HCT116 (cell line): ENCODE results near the gene CCDC81. TPM values are rescaled to one million over a fixed set of nuclear protein-coding genes. Genes with fewer than 3 reads are reported as not detected.

Source experiments
- ATAC-seq: fragments of 200-7000 bp; cut with Tn5 transposase; 2 replicates; pipeline ENCODE4 v1.9.1; 2020; ENCODE audit warnings: mild to moderate bottlenecking, moderate library complexity
- BruUV-seq: library from RNA; stranded (reverse); fragments of 400-500 nt; replicated peaks from 2 replicates; lab custom pipeline; 2021; lab: Mats Ljungman, UMichigan
- CTCF ChIA-PET: fragments of 300-600 bp; sonication (Branson Sonifier 250); formaldehyde crosslinking; loops from one replicate; lab custom pipeline; 2021; ENCODE audit warnings: antibody characterized with exemption; lab: Charles Lee
- POLR2A ChIA-PET: fragments of 300-600, 350-600 bp; sonication (Branson Sonifier 250); formaldehyde crosslinking; loops from one replicate; lab custom pipeline; 2021; ENCODE audit warnings: antibody characterized with exemption; lab: Charles Lee
- RAD21 ChIA-PET, 2 experiments: fragments of 300-600 bp; sonication (Branson Sonifier 250); formaldehyde crosslinking; loops; one replicate each; lab custom pipeline; 2023; ENCODE audit warnings: low total read pairs in 2 of 2; ENCODE audit not compliant: uncharacterized antibody in 2 of 2, unreplicated experiment in 2 of 2, low non-redundant PET in 1 of 2; lab: Charles Lee
- DNase-seq: peaks from one replicate; pipeline ENCODE4 v3.0.0-alpha.2; 2010; ENCODE audit warnings: low read depth, low spot score
- H2AFZ ChIP-seq: fragments of 200-600 bp; shearing (Covaris generic), sonication (generic); 2 replicates; pipeline ENCODE4 v1.6.1; 2017; ENCODE audit warnings: low read depth, mixed run types, mixed read lengths, antibody characterized with exemption, low read length; ENCODE audit not compliant: poor library complexity, severe bottlenecking
- H3K27ac ChIP-seq: 2 replicates; pipeline ENCODE4 v1.5.1; 2012; ENCODE audit warnings: low read depth, low read length
- H3K27me3 ChIP-seq: fragments of 200-600 bp; sonication (generic); 2 replicates; pipeline ENCODE4 v1.6.1; 2016; ENCODE audit warnings: mixed run types, low read length, mixed read lengths; ENCODE audit not compliant: insufficient read depth
- H3K36me3 ChIP-seq, 2 experiments: fragments of 200-500 bp in 1 of 2; fragments of 200-600 bp in 1 of 2; sonication (Bioruptor generic) in 1 of 2; sonication (generic) in 1 of 2; 2 replicates each; pipeline versions ENCODE4 v1.5.1 to v1.6.1; 2014 to 2016; ENCODE audit warnings: low read length in 2 of 2, inconsistent platforms in 1 of 2, mixed read lengths in 1 of 2, mixed run types in 1 of 2; ENCODE audit not compliant: insufficient read depth in 2 of 2, control insufficient read depth in 1 of 2
- H3K4me1 ChIP-seq, 2 experiments: fragments of 200-600 bp in 1 of 2; sonication (generic) in 1 of 2; 2 replicates each; pipeline versions ENCODE4 v1.5.1 to v1.6.1; 2012 to 2017; ENCODE audit warnings: low read length in 2 of 2, inconsistent platforms in 1 of 2, mild to moderate bottlenecking in 1 of 2, mixed read lengths in 1 of 2, mixed run types in 1 of 2, moderate library complexity in 1 of 2; ENCODE audit not compliant: insufficient read depth in 2 of 2, control insufficient read depth in 1 of 2
- H3K4me2 ChIP-seq: fragments of 200-600 bp; sonication (generic); 2 replicates; pipeline ENCODE4 v1.6.1; 2017; ENCODE audit warnings: mixed run types, low read length, mixed read lengths
- H3K4me3 ChIP-seq, 2 experiments: fragments of 200-600 bp in 1 of 2; sonication (generic) in 1 of 2; replicated peaks in 1 of 2; 2 replicates each; pipeline ENCODE4 v1.5.1; 2011 to 2016; ENCODE audit warnings: low read length in 2 of 2, control low read depth in 1 of 2, low read depth in 1 of 2, mild to moderate bottlenecking in 1 of 2, mixed read lengths in 1 of 2, mixed run types in 1 of 2
- H3K79me2 ChIP-seq: fragments of 200-600 bp; sonication (generic); 2 replicates; pipeline ENCODE4 v1.6.1; 2017; ENCODE audit warnings: mild to moderate bottlenecking, mixed run types, low read length, moderate library complexity, mixed read lengths; ENCODE audit not compliant: insufficient read depth
- H3K9ac ChIP-seq: fragments of 200-600 bp; sonication (generic); 2 replicates; pipeline ENCODE4 v1.6.1; 2016; ENCODE audit warnings: low read length, mixed read lengths
- H3K9me2 ChIP-seq: fragments of 200-600 bp; sonication (generic), shearing (Covaris generic); 2 replicates; pipeline ENCODE4 v1.6.1; 2017; ENCODE audit warnings: mixed run types, mild to moderate bottlenecking, moderate library complexity; ENCODE audit not compliant: insufficient read depth
- H3K9me3 ChIP-seq, 2 experiments: fragments of 200-500 bp in 1 of 2; fragments of 200-600 bp in 1 of 2; sonication (Bioruptor generic) in 1 of 2; sonication (generic) in 1 of 2; 2 replicates each; pipeline ENCODE4 v1.6.1; 2014 to 2017; ENCODE audit warnings: low read length in 2 of 2, mixed read lengths in 2 of 2, inconsistent platforms in 1 of 2, low read depth in 1 of 2, mild to moderate bottlenecking in 1 of 2, mixed run types in 1 of 2, moderate library complexity in 1 of 2; ENCODE audit not compliant: control insufficient read depth in 1 of 2, insufficient read depth in 1 of 2
- H4K20me1 ChIP-seq: fragments of 200-600 bp; sonication (generic), shearing (Covaris generic); 2 replicates; pipeline ENCODE4 v1.6.1; 2017; ENCODE audit warnings: mixed run types, mild to moderate bottlenecking, moderate library complexity; ENCODE audit not compliant: insufficient read depth
- RAD21 ChIP-seq: IDR thresholded peaks from 2 replicates; pipeline ENCODE4 v1.6.1; 2012; ENCODE audit warnings: low read depth, mild to moderate bottlenecking
- ZNF274 ChIP-seq: fragments of 200-500 bp; sonication (Bioruptor generic); IDR thresholded peaks from 2 replicates; pipeline ENCODE4 v1.6.1; 2014; ENCODE audit warnings: mild to moderate bottlenecking, low read depth, low read length, inconsistent platforms
- intact Hi-C: fragments of 100-400 bp; cut with micrococcal nuclease; formaldehyde crosslinking; loops from 2 replicates; pipeline ENCODE4 v1.10.0; 2022
- total RNA-seq: library from RNA; stranded (reverse); gene quantifications from one replicate; pipeline ENCODE4 v1.2.1, GENCODE V29; 2021; ENCODE audit not compliant: unreplicated experiment
- TF ChIP-seq, protein P1 (sequence below): IDR thresholded peaks from 2 replicates; pipeline ENCODE4 v1.6.1; 2012
- TF ChIP-seq, protein P2 (sequence below), 3 experiments: fragments of 200-600 bp in 1 of 3; sonication (generic) in 1 of 3; IDR thresholded peaks in 2 of 3; conservative IDR thresholded peaks in 1 of 3; 2 replicates each; pipeline ENCODE4 v1.5.1; 2012 to 2017; ENCODE audit warnings: low read depth in 2 of 3, low read length in 2 of 3, antibody characterized with exemption in 1 of 3, borderline replicate concordance in 1 of 3, control low read depth in 1 of 3, mild to moderate bottlenecking in 1 of 3, mixed read lengths in 1 of 3, mixed run types in 1 of 3, moderate library complexity in 1 of 3; ENCODE audit not compliant: insufficient read depth in 1 of 3

CCDC81 gene
- total RNA-seq, 1 experiment from 2014 or later, result 0.69 TPM

DNA sequence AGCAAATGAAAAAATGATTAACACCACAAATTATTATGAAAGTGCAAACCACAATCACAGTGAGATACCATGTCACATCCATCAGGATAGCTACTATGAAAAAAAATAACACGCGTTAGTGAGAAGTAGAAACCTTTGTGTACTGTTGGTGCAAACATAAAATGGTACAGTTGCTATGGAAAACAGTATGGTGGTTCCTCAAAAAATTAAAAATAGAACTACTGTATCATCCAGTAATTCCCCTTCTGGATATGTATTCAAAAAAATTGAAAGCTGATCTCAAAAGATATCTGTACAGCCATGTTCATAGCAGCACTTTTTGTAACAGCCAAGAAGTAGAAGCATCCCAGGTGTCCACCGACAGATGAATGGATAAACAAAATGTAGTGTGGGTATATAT, 43.4 kb downstream of the CCDC81 start:
- CTCF ChIA-PET, result interaction anchor here (1.7 kb wide), 1 partner anchor 563 kb away, joined by 3 read pairs; the partner anchor contains the start of gene CCDC83
- intact Hi-C loops, result loop anchor here (5.0 to 10.0 kb wide), 2 partner anchors 563 to 821 kb away; partner anchors contain the start of gene CCDC83
- RAD21 ChIA-PET, result no interaction called here

GRCh38 chr11:86418513-86418912, 43.8 kb downstream of the CCDC81 start:
- intact Hi-C loops, result loop anchor here (5.0 to 10.0 kb wide), 2 partner anchors 564 to 821 kb away; partner anchors contain the start of gene CCDC83
- DNase-seq, result no peak
- Histone ChIP-seq H3K9me3 (no peaks in the 10 kb centered on the region), H2AFZ (no peak overlapping the region), H3K4me3 (no peak overlapping the region), H3K79me2 (no peaks in the 10 kb centered on the region), H3K9me2 (no peaks in the 10 kb centered on the region), H3K27ac (no peak overlapping the region), H3K27me3 (no peaks in the 10 kb centered on the region), H4K20me1 (no peaks in the 10 kb centered on the region), H3K4me2 (no peak overlapping the region), H3K4me1 (no peaks in the 10 kb centered on the region), H3K36me3 (no peaks in the 10 kb centered on the region), H3K9ac (no peak overlapping the region)
- no TSS peak for BruUV-seq
- ChIA-PET CTCF (interaction anchor here (1.1 to 2.5 kb wide), 3 partner anchors 14 to 563 kb away, joined by 3 to 16 read pairs (median 3); partner anchors contain the start of gene CCDC83), RAD21 (no interaction called here), POLR2A (no interaction called here)
- no peak for ATAC-seq
- TF ChIP-seq ZNF274 (no peak), RAD21 (no peak)
- TF ChIP-seq, protein P1, sequence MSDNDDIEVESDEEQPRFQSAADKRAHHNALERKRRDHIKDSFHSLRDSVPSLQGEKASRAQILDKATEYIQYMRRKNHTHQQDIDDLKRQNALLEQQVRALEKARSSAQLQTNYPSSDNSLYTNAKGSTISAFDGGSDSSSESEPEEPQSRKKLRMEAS, result no peak

More for the DNA sequence above, 43.4 kb downstream of the CCDC81 start:
- Histone ChIP-seq H3K9me3 (no peaks in the 10 kb centered on the region), H3K27ac (no peak overlapping the region), H3K4me3 (no peak overlapping the region), H3K9me2 (no peaks in the 10 kb centered on the region), H3K27me3 (no peaks in the 10 kb centered on the region)
- BruUV-seq, result no TSS peak
- no peak for DNase-seq
- TF ChIP-seq, protein P2, sequence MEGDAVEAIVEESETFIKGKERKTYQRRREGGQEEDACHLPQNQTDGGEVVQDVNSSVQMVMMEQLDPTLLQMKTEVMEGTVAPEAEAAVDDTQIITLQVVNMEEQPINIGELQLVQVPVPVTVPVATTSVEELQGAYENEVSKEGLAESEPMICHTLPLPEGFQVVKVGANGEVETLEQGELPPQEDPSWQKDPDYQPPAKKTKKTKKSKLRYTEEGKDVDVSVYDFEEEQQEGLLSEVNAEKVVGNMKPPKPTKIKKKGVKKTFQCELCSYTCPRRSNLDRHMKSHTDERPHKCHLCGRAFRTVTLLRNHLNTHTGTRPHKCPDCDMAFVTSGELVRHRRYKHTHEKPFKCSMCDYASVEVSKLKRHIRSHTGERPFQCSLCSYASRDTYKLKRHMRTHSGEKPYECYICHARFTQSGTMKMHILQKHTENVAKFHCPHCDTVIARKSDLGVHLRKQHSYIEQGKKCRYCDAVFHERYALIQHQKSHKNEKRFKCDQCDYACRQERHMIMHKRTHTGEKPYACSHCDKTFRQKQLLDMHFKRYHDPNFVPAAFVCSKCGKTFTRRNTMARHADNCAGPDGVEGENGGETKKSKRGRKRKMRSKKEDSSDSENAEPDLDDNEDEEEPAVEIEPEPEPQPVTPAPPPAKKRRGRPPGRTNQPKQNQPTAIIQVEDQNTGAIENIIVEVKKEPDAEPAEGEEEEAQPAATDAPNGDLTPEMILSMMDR (IDR thresholded peaks at IDR 0.05 in 2 of 3, conservative IDR thresholded peaks at IDR 0.05 in 1 of 3; ENCODE audit: borderline replicate concordance in 1 of 3, insufficient read depth in 1 of 3, low read depth in 2 of 3, low read length in 2 of 3), result no peak
- TF ChIP-seq, all 23 proteins: peak for 0
- Histone ChIP-seq H3K4me1 (no peaks in the 10 kb centered on the region), H3K9ac (no peak overlapping the region), H3K36me3 (no peaks in the 10 kb centered on the region), H4K20me1 (no peaks in the 10 kb centered on the region), H3K4me2 (no peak overlapping the region), H3K79me2 (no peaks in the 10 kb centered on the region), H2AFZ (no peak overlapping the region)
- no peak for ATAC-seq
- POLR2A ChIA-PET, result no interaction called here
